NCI-H2029 treated with DMSO at 0.1 percent for 48 hours (cell line): ENCODE results near the gene ARSB.
"Not testable (repeated sequence)": the region's sequence is repeated elsewhere in the genome, so short reads cannot be mapped to it uniquely, and the experiment has no call there.

Experiments used
- DNase-seq: peaks from one replicate; lab custom pipeline; 2025; lab: John Stamatoyannopoulos, UW

The ARSB gene

GRCh38 chr5:78995521-78996007 is 10.5 kb upstream of the ARSB start:
- DNase-seq: no peak

DNA sequence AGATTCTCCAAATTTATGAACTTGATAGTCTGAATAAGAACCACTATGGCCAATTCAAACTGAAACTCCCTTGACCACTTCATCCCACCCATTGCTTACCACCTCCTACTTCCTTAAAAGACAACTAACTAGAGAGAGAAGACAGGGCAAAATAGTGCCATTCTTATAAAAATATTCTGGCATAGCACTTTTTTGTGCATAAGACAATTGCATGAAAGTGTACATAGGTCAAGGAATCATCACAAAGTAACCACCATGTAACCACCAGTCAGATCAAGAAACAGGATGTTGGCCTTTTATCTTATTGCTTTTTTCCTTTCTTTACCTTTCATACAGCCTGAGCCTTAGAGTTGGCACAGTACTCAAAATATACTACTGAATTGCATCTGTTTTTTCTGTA is 8.1 kb upstream of the ARSB start:
- no peak for DNase-seq

DNA sequence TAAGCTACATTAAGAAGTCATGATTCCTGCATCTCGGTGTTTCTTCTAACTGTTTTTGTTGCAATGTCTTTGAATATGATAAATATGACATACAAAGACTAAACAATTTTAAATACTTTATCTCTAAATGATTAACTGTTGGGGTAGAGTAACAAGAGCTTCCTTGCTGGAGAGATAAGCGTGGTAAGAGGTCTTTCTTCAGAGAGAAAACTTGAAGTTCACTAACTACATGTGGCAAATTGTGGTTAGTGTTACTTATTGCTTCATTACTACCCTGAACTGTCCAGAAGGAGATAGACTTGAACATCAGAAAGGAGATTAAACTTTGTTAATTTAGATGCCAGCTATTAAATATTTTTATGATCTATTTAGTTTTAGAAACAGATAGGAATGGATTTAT is 7.0 kb upstream of the ARSB start:
- DNase-seq: no peak

GRCh38 chr5:78989080-78989479 is 4.0 kb upstream of the ARSB start:
- DNase-seq: no peak

DNA sequence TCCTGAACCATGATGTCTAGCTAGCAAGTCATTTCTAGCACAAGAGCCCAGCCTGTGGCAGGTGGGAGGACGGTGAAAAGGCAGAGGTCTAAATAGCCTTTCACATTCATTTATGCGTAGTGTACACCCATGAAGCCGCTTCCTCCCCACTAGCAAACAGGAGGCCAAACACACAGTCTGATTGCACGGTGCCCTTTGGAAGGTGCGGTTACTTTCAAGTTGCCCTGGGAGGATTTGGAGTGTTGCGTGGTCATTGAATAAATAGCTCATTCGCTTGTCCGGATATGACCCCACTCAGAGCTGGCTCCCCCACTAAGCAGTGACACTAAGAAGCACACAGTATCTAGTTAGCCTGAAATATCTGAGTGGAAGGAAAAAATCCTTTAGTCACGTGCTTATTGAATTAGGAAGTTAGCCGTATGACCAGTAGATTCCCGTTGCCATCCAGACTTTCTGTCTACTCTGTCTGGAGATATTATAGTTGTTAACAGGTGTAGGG is 664 bp upstream of the ARSB start:
- DNase-seq: peak; percentile 25

- peak; percentile 67 for DNase-seq
These were observed 533 bp downstream of the ARSB start for GRCh38 chr5:78984439-78985115.

- peak; percentile 67 for DNase-seq
These were observed 1.3 kb downstream of the ARSB start for GRCh38 chr5:78983601-78984438.

DNA sequence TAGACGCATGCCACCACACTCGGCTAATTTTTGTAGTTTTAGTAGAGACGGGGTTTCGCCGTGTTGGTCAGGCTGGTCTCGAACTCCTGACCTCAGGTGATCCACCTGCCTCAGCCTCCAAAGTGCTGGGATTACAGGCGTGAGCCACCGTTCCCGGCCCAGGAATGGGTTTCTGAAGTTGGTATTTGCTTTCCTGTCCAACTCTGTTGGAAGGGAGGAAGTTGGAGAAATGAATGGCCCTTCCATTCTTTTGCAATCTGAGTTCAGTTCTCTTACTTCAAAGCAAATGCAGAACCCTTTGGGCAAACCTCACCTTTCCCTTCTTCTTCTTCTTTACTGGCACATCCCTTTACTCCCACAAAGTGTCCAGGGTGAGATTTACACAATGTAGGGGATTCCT is 1.9 kb downstream of the ARSB start:
- not testable (repeated sequence) for DNase-seq

GRCh38 chr5:78979909-78980308 is 5.2 kb downstream of the ARSB start:
- DNase-seq: no peak

DNA sequence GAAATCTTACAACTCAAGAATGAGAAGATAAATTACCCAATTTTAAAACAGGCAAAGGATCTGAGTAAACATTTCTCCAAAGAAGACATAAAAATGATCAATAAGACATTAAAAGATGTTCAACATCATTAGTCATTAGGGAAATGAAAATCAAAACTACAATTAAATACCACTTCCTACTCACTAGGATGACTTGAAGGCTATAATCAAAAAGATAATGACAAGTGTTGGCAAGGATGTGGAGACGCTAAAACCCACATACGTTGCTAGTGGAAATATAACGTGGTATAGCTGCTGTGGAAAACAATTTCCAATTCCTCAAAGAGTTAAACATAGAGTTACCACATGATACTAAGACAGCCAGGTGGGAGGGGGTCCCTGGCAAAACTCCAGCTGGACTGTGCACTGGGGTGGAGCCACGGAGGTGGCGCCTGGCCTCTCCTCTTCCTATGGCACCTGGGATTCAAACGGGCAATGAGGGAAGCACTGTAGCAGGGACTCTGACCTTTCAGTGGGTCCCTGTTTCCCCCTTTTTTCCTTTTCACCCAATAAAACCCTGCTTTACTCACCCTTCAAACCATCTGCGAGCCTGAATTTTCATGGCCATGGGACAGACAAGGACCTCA is 5.9 kb downstream of the ARSB start:
- DNase-seq: no peak

DNA sequence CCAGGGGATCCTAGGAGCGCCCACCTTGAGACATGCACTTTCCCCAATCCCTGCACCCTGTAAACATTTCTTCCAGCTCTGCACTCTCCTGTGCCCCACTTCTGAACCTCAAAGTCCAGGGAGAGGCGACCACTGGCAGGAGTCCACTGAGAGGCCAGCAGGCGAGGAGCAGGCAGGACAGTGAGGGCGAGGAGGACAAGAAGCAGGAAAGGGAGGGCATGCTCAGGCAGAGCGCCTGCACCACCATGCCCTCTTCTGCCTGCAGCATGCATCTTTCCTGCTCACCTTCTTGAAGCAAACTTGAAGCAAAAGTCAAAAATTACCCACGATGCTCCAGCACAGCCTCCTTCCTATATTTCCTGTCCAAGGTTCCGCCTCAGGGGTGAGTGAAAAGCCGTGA is 10.1 kb downstream of the ARSB start:
- no peak for DNase-seq

DNA sequence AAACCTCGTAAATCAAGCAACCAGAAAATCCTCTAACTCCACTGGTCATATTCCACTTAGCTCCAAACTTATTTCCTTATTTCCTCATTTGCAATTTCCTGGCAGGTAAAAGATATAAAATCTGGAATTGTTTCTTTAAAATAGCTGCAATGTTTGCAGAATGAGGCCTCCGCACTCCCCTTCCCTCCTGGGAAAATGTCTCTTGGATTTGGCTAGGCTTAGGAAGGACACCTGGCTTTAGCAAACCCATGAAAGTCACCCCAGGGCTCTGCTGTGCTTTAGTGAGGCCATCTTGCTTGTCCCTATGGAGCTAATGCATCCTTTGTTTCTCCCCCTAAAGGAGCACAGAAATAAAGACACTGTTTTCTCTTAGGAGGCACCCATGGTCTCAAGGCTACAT is 10.5 kb downstream of the ARSB start:
- no peak for DNase-seq

GRCh38 chr5:78974011-78974410 is 11.1 kb downstream of the ARSB start:
- no peak for DNase-seq

DNA sequence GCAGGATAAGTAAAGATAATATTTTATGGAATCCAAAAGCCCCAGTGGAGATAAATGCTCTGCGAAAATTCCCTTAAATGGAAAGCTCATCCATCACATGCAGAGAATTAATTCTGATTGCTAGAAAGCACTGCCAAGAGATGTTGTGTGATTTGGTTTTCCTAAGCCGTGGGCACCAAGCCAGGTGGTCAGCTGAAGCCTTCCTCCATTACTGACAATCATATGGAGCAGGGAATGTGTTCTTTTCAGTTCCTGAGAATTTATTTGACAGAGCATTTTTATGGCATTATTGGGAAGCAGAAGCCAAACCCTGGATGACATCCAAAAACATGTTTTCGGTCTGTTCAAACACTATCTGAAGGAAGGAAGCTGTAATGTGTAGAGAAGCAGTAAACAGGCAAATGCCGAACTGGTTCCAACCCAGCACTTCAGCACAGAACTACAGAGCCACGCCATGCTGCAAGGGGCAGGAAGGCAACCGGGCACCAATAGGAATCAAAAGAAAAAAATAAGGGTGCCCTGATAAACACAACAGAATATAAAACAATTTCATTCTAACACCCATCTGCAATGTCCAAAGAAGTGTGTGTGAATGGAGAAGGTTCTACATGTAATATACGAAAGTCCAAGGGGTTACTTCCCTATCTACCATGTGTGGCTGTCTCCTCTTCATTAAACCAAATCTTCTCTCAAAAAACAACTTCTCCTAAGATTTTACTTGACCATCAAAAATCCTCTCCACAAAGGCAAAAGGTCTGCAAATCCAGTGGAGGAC is 12.3 kb downstream of the ARSB start:
- peak; percentile 75 for DNase-seq

DNA sequence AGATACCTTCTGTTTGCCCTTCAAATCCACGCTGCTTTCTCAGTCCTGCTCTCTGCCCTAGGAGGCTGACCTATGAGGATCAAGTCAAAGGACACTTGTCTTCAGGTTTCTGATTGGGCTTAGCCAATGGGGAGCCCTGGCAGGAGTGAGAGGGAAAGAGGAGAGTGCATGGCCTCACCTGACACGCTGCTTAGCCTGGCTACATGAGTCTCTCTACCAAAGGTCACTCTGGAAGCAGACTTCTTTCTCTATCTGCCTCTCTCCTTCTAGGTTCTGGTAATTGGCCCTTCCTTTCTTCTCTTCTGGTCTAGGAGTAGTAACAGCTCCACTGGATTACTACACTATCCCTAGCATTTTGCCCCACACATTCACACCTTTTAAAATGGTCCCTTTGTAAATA is 13.1 kb downstream of the ARSB start:
- DNase-seq: no peak

GRCh38 chr5:78968781-78969180 is 16.3 kb downstream of the ARSB start:
- DNase-seq: no peak

GRCh38 chr5:78964889-78965288 is 20.2 kb downstream of the ARSB start:
- DNase-seq: peak; percentile 32

- no peak for DNase-seq
These were observed 23.4 kb downstream of the ARSB start for GRCh38 chr5:78961743-78962142.

GRCh38 chr5:78959767-78960166 is 25.3 kb downstream of the ARSB start:
- no peak for DNase-seq

- no peak for DNase-seq
These were observed 26.3 kb downstream of the ARSB start for GRCh38 chr5:78958672-78959445.

DNA sequence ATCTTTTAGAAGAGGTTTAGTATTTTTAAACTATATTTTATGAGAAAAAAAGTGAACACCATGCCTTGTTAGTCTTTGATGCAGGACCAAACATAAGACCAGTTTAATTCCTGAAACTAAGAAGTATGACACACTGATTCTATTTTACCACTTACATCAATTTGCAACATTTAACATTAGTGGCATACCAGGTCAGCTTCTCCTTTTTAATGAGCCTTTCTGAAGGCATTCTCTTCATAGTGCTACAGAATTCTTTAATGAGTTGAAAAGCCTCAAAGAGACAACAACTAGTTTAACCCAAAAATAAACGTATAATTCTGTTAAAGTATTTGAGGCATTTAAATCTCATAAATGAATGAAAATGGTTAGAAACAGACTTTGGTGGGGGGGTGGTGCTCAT is 28.2 kb downstream of the ARSB start:
- no peak for DNase-seq
